HG03520 (cell line): ENCODE measurements around the gene INTS11.

Experiments used
- ATAC-seq: cut with Tn5 transposase; IDR thresholded peaks from one replicate; pipeline ENCODE4 v1.9.1; 2021; ENCODE audit warnings: mild to moderate bottlenecking, moderate library complexity; ENCODE audit not compliant: unreplicated experiment

INTS11 gene

GRCh38 chr1:1272341-1273208, 51.9 kb downstream of the INTS11 start:
- no peak for ATAC-seq

GRCh38 chr1:1270813-1271212, 53.6 kb downstream of the INTS11 start:
- ATAC-seq, result no peak

- no peak for ATAC-seq
Observed at GRCh38 chr1:1268284-1268682, 56.2 kb downstream of the INTS11 start.

GRCh38 chr1:1267488-1268283, 56.8 kb downstream of the INTS11 start:
- no peak for ATAC-seq

- no peak for ATAC-seq
Observed at GRCh38 chr1:1264868-1265272, 59.6 kb downstream of the INTS11 start.

GRCh38 chr1:1264026-1264425, 60.4 kb downstream of the INTS11 start:
- ATAC-seq, result no peak

- ATAC-seq, result no peak
Observed at GRCh38 chr1:1262758-1263157, 61.7 kb downstream of the INTS11 start.

GRCh38 chr1:1262071-1262470, 62.4 kb downstream of the INTS11 start:
- ATAC-seq, result no peak
